HG02642 (cell line): Measurements from ENCODE around the gene ADAMTS8.

Source experiments
- ATAC-seq: cut with Tn5 transposase; IDR thresholded peaks from one replicate; pipeline ENCODE4 v1.9.1; 2021; ENCODE audit warnings: mild to moderate bottlenecking; ENCODE audit not compliant: unreplicated experiment, poor library complexity

Gene ADAMTS8

GRCh38 chr11:130462101-130462885, 33.9 kb upstream of the ADAMTS8 start:
- no peak for ATAC-seq

GRCh38 chr11:130459521-130459920, 31.1 kb upstream of the ADAMTS8 start:
- no peak for ATAC-seq

GRCh38 chr11:130458410-130458729, 30.0 kb upstream of the ADAMTS8 start:
- no peak for ATAC-seq

GRCh38 chr11:130457623-130458409, 29.4 kb upstream of the ADAMTS8 start:
- ATAC-seq, result no peak

GRCh38 chr11:130456286-130456685, 27.9 kb upstream of the ADAMTS8 start:
- no peak for ATAC-seq

GRCh38 chr11:130455483-130456127, 27.2 kb upstream of the ADAMTS8 start:
- ATAC-seq, result no peak

GRCh38 chr11:130454491-130455252, 26.3 kb upstream of the ADAMTS8 start:
- ATAC-seq, result no peak

GRCh38 chr11:130452940-130453339, 24.5 kb upstream of the ADAMTS8 start:
- no peak for ATAC-seq

GRCh38 chr11:130452176-130452575, 23.8 kb upstream of the ADAMTS8 start:
- no peak for ATAC-seq

- no peak for ATAC-seq
Observed at GRCh38 chr11:130451231-130452019, 23.0 kb upstream of the ADAMTS8 start.

GRCh38 chr11:130449996-130450769, 21.8 kb upstream of the ADAMTS8 start:
- ATAC-seq, result no peak

- ATAC-seq, result no peak
Observed at GRCh38 chr11:130449310-130449990, 21.0 kb upstream of the ADAMTS8 start.

GRCh38 chr11:130448416-130449309, 20.3 kb upstream of the ADAMTS8 start, which contains the start of gene ADAMTS15:
TSS of gene ADAMTS15 (plus strand) at chr11:130448645. CDS start at chr11:130448974, 329 bp downstream.
- ATAC-seq, result peak; percentile 42

- ATAC-seq, result no peak
Observed at GRCh38 chr11:130448039-130448415, 19.6 kb upstream of the ADAMTS8 start.

GRCh38 chr11:130445788-130446187, 17.4 kb upstream of the ADAMTS8 start:
- no peak for ATAC-seq

GRCh38 chr11:130442737-130443136, 14.3 kb upstream of the ADAMTS8 start:
- no peak for ATAC-seq

- no peak for ATAC-seq
Observed at GRCh38 chr11:130441719-130442118, 13.3 kb upstream of the ADAMTS8 start.
